ENCODE data around the gene FMN2.
"Not testable (repeated sequence)": the region's sequence is repeated elsewhere in the genome, so short reads cannot be mapped to it uniquely, and the experiment has no call there.

Gene FMN2

DNA sequence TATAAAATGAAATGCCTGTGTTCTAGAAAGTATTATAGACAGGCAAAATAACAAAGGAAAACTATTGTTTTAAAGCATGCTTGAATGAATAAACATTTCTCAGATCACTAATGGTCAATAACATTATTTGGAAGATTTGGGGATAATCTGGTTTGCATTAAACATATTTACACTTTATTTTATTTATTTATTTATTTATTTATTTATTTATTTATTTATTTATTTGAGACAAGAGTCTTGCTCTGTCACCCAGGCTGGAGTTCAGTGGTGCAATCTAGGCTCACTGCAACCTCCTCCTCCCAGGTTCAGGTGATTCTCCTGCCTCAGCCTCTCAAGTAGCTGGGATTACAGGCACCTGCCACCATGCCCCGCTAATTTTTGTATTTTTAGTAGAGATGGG lies 236.7 kb downstream of the FMN2 start:
- not testable (repeated sequence) for DNase-seq

DNA sequence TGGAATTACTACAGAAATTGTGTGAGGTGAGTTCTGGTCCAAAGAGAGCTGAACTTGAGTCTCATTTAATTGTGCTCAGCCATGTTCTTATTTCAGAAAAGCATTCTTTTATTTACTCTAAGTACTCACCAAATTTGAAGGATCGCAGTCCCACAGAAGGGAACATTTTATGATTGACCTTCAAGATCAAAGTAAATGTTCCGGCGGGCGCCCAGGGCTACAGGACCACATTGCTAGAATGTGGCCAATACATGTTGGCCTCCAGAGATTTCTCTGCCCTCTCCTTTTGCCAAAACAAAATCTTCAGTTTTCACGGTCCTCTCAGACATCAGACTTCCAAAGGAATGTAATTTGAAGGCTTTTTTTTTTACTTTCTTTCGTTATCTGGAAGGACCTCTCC lies 237.8 kb downstream of the FMN2 start:
- no peak for DNase-seq

DNA sequence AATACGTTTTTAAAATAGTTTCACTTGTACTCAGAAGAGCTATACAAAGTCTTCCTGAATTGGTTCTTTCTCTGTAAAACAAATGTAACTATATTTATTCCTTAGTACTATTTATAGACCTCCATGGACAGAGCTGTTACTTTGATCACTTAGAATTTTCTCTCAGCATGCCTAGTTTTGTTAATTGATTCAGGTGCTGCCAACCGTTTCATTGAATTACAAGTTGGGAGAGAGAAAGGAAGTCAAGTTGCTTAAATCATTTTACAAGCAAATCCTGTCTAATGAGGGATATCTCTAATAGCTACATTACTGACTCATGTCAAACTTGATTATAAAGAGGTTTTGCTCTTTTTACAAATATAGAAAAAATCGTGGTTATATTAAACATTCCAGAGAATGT lies 241.0 kb downstream of the FMN2 start:
- no peak for DNase-seq

DNA sequence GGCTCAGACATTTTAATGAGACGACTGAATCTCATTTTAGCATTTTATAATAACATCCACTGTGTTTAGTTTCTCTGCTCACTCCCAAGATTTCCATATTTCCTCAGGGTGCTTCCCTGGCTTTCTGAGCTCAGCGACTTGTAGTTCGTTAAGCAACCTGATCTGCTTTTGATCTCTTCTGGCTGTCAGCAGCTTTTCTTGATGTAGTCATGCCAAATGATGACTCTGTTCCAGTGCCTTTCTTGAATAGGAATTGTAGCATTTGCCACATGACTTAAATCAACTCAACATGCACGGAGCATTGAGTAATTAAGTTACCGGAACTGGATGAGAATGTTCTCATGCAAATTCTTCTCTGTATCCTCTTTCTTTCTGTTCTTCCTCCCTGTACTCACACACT lies 246.1 kb downstream of the FMN2 start:
- DNase-seq: no peak

DNA sequence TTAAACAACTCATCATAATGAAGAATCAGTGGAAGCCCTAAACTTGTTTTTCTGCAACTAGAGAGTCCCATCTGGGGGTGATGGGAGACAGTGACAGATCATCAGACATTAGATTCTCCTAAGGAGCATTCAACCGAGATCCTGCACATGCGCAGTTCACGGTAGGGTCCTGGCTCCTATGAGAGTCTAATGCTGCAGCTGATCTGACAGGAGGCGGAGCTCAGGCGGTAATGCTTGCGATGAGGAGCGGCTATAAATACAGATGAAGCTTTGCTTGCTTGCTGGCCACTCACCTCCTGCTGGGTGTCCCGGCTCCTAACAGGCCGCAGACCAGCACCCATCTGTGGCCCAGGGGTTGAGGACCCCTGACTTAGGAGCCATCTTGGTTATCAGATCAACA lies 247.2 kb downstream of the FMN2 start:
- DNase-seq: no peak

DNA sequence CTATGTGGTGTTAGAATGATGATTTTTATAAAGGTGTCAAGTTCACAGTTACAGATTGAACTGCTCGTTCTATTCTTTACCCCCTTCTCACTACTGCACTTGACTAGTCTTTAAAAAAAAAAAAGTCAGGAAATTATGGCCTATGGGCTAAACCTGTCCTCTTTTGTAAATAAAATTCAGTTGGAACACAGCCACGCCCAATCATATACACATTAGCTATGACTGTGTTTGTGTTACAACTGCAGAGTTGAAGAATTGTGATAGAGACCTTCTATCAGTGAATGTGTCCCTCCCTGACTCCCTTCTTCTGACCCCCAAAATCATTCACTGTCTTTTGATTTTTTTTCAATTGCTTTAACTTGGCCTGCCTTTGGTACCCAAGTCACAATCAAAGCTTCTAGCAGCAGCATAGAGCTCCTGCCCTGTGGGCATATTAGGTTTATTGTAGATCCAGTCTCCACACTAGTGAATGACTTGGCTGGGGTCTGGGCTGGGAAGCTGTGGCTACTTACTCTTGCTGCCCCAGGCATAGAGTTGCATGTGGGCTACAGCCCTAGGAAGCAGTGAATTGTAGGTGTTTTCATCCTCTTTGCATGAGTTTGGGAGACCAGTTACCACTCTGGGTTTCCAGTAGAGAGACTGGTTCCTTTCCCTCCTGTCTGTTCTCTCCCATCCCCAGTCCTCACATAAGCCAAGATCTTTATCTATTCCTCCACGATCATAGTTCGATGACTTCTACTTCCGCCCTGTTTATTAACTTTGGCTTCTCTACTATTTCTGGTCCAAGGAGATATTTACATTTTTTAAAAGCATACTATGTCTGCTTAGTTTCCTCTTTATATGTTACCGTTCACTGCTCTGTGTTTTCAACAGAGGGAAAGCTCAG lies 249.9 kb downstream of the FMN2 start:
- no peak for DNase-seq

DNA sequence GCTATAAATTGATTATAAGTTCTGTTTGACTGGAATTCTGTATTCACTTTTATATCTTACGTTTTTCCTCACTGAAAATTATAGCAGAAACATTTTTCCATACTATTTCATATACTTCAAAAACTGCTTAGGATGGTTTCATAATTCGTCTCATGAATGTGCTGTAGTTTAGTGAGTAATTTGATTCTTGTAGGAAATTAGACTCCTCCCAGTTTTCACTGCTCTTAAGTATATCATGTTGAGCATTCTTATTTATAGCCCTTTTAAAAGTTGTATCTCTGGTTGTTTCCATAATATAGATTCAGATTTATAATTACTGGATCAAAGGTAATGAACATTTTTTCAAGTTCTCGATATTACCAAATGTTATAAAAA lies 250.6 kb downstream of the FMN2 start:
- no peak for DNase-seq

DNA sequence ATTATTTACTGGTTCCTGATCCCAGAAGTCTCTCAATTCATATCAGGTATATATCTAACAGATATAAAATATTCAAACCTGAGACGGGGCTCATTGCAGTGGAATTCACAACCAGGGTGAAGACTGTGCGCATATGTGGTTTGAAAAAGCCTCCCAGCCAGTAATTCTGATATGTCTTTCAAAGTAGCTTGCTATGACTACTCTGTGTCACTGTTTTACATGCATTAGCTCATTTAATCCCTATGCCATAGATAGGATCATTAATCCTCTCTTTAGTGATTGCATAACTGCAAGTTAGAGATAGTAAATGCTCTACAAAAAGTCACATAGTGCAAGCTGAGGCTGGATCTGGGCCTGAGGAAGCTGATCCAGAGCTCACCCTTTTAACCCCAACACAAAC lies 251.4 kb downstream of the FMN2 start:
- no peak for DNase-seq

DNA sequence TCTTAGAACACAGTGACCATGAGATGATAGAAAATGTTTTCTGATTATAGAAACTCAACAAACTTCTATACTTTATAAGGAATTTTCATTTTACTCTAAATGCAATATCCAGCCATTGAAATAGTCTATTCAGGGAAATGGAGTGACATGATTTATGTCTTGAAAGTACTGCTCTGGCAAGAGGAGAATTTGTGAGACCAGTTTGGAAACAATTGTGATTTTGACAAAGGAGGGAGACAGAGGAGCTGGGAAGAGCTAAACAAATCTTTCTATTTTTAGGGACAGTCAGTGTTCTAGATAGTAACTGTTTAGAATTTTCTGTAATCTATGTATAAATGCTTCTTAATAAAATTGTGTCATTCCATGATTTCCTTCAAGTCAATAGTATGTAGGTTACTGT lies 252.3 kb downstream of the FMN2 start:
- DNase-seq: no peak

DNA sequence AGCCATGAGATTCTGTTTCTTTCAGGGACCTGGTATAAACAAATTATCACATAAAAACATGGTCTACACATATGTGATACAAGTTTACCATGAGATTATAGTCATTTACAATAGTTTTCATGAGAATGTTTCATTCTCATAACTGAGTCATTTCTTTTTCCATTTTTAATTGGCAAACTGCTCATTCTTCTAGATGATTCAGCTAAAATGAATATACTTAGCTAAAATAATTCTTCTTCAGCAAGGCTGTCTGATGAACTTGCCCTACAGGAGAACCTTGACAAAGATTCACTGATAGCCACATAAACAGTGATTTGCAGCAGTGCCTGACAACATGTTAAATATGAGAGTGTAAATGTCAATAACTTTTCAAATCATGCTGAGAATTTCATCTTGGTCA lies 253.2 kb downstream of the FMN2 start:
- no peak for DNase-seq

DNA sequence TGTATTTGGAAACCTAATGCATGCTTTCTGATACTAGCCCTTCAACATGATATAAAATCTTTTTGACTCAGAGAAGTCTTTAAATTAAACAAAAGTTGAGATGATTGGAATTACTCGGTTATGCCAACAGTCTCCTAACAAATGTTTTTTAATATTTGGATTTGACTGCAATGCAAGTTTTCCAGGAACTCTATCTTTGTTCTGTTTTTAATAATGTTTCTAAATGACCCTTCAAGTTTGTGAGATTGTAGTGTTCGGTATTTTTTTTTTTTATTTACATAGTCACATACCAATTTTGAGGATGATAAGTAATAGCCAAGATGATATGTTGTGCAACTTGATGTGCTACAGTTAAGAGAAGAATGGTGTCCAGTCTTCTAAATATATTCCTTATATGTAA lies 258.0 kb downstream of the FMN2 start:
- no peak for DNase-seq

DNA sequence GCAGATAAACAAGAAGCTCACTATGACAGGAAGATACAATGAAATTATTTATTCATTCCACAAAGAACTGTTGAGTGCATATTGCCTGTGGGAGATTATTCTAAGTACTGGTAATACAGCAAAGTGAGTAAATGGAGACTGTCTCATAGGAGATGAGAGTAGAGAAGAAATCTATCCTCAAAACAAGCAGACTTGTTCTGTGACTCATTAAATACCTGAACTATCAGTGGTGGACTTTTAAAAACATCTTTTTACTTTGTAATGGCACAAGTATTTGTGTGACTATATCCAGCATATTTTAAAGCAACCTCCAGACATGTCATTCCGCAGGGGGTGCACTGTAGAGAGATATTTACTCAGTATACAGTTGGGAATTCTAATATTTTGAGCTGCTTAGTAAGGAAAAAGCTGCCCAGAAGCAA lies 259.2 kb downstream of the FMN2 start:
- no peak for DNase-seq

DNA sequence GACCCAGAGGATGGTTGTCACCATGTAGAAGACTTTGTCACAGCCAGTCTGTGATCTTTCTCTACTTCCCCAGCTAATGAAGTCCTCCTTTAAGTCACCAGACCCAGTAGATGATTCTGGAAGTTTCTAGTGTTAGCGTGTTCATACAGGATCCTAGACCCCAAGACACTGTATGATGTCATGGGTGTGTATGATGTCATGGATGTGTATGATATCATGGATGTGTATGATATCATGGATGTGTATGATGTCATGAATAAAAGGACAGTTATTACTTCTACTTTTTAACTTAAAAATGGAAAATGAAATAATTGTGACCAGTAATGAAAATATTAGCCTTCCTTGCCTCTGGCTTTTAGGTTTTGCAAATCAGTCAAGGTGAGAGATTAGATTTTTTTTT lies 260.0 kb downstream of the FMN2 start:
- DNase-seq: no peak

DNA sequence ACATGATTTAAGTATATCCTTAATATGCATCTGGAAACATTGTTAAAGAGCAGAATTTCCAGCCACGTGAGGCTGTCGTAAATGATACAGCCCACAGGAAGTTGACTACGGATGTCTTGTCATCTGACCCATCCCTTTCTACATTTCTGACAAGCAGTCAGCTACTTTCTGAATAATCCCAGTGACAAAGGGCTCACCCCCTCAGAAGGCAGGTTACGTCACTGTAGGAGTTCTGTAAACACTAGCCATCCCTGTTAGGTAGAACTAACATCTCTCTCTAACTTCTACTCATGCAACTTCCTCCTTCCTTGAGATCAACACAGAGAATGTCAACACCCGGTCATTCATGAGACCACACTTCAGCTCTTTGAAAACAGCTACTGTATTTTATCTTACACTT lies 261.1 kb downstream of the FMN2 start:
- DNase-seq: no peak

DNA sequence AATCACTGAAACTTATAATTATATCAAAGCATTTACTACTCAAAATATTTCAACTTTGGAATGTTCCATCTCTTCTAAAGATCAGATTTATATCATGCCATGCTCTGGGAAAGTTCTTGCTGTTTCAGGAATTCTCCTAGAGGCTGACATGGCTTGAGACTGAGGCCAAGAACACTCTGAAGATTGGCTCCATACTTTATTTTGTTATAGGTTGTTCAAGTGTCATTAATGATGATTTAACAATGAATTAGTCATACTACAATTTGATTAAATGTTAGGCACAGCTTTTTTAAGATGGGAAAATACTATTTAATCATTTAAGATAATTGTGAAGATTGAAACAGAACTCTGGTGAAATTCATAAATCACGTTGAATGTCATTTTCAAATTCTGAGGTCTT lies 264.9 kb downstream of the FMN2 start:
- DNase-seq: no peak

DNA sequence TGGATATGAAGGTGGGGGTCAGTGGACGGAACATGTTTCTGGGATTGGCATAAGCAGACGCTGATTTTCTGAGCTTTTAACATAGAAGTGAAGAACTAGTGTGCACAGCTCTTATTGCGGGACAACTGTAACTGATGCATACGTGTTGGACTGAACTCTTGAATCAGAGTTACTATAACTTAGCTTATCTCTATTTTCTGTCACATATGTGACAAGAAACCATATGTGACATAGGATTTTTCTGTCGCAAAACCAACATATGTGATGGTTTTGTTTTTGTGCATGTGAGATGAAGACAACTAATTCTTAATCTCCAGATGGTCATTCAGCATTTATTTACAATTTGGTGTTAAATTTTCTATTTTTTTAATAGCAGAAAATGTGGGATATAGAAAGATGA lies 270.4 kb downstream of the FMN2 start:
- no peak for DNase-seq

DNA sequence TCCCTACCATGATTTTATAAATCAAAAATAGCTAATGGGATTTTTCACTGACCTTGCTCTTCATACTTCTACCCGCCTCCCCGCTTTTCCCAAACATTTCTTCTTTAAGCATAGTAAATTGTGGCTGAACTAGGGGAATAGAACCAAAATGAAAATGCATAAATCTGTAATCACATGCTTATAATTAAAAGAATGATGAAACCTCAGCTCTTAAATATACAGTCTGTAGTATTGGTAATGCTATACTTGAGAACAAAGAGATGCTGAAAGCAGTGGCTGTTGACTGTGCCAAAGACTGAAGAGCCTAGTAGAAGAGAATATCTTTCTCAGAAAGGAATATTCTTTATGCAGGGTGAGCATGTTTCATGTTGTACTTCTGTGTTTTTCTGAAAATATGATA lies 271.1 kb downstream of the FMN2 start:
- no peak for DNase-seq

DNA sequence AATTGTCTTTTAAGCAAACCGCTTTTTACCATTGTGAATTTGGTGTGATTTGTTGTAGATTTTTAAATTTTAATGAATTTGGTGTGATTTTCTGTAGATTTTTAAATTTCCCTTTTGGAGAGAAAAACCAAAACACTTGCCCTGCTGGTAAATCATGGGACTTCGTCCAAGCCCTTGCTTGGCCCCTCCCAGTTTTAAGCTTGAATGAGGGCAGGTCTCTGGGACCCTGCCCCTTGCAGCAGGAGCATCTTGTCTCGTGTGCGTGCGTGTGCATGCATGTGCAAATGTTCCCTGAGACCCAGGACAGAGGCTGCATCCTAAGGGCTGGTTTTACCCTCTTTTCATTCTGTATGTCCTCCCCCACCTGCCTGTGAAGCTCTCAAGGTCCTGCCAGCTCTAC lies 271.6 kb downstream of the FMN2 start:
- no peak for DNase-seq

DNA sequence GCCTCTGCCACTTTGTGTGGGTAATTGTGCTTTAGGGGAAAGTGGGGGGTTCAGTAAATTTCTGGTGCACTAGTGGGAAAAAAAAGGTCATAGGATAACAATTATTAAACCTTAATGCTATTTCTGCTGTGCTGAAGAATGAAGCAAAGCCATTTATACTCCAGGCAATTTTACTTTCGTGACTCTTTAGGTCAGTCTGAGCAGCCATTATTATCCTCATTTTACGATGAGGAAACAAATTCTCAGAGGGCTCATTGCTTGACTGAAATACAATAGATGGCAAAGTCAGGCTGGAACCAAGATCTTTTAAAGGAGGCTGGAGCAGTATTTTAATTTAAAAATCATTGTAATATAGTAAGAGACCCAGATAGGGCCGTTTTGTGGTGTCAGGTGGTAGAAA lies 272.2 kb downstream of the FMN2 start:
- no peak for DNase-seq

DNA sequence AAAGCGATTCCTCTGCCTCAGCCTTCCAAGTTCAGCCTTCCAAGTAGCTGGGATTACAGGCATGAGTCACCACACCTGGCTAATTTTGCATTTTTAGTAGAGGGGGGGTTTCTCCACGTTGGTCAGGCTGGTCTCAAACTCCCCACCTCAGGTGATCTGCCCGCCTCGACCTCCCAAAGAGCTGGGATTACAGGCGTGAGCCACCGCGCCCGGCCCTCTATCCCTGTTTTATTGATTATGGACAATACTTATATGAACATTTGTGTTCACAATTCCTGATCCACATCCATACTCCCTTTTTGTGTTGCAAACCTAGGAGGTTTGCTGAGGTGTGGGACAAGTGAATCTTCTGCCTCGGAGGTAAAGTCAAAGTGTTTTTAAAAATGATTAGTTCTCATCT lies 275.0 kb downstream of the FMN2 start:
- no peak for DNase-seq

DNA sequence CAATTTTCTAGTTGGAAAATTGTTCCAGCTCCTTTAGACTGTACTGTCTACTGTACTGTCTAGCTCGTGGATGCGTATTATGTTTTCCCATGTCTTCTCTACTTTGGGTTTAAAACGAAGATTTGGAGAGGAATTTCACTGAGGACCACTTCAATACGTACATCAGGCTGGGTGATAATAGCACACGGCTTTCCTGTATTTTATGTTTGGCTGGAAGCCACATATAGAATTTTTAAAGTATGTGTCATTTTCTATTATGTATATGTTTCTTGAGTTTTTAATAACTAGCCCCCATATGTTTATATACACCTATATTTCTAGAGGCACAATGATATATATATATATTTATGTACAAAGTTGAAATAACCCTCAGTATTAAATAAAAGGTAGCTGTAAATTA lies 293.9 kb downstream of the FMN2 start:
- no peak for DNase-seq

DNA sequence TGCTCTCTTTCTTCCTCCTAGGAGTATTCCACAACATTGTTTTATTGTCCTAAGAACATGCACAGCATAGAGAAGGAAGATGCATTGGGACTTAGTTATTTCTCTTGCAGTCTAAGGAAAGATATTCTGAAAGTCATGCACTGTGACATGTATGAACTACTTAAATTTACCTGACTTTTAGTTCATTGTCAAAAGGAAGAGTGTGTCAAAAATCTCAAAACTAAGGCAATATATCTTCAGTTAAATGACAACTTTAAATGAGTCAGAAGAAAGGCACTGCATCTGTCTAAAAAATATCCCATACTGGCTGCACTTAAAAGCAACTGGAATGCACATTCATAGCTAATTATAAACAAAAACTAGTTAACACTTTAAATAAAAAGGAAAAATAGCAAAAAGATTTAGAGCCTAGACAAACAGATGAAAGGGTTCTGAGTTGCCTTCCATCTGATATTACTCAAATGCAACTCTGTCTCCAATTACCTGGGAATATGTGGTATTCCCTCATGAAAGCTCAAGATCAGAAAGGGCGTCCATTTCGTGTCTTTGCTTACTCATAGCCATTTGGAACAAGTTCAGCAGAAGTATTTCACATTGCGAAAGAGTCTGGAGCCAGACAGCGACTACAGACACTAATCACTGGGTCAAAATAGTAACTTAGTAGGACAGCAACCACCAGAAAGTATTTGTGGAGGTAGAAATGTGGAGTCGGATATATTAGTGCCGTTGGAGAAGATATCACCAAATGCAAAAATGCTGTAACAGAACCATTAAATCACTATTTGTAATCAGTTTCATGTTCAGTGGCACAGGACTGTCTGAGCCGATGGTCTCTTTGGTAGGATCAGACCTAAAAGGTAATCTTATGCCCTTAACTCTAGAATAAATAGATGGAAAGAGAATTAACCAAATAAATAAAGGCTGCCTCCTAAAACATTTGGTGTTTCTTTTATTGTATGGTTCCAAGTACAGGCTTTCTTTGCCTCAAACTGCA lies 294.6 kb downstream of the FMN2 start:
- no peak for DNase-seq

DNA sequence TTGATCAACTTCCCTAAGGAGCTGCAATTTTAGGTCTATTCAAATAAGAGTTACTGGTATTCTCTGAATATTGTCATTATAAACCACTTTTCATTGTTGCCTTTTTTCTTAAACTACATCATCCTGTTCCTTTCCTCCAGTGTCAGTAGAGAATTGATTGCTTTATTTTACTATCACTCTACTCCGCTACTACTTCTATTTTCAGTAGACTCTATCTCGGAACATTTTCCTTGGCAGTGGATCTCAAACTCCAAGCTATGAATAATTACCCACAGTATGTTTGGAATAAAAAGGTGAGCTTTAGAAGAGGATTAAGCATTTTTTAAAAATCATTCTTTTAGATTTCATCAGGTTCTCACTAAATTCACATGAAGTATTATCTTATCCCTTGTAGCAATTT lies 295.4 kb downstream of the FMN2 start:
- no peak for DNase-seq

DNA sequence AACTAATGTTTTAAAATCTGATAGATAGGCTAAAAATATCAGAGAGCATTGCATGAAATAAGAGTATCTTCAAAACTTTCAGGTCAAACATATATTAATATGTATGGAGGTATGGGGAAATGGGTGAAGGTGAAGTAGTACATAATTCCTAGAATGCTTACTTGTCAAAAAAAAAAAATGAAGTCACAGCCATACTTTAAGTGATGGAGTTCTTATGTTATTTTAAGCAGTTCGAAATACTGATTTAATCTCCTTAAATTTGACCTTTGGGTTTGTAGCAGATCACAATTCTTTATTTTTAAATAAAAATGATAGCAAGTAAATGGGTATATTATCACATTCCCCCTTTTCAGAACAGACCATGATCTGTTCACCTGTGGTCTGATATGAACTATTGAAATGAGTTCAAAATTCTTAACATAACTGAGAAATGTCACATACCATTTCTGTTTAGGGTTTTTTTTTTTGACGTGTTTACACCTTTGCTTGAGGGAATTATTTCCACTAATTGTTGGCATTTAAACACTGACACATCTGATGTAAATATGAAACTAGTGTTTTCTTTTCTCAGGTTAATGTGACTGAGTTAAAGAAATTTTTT lies 300.1 kb downstream of the FMN2 start:
- no peak for DNase-seq

Measured in NCI-H1048 (cell line).